Ovary (tissue), 9 donors: ENCODE results near the gene FILIP1L. TPM values are rescaled to one million over a fixed set of nuclear protein-coding genes. Genes with fewer than 3 reads are reported as not detected.

Experiments
- DNase-seq, 5 donors: peaks; one replicate each; pipeline ENCODE4 v3.0.0-alpha.2; 2019 to 2020
- H3K27ac ChIP-seq, 2 donors: fragments of 200-600 bp; one replicate each; pipeline versions ENCODE4 v1.5.1 to v1.8.0; 2019 to 2022
- H3K27me3 ChIP-seq: fragments of 200-600 bp; one replicate; pipeline ENCODE4 v1.8.0; 2022
- H3K36me3 ChIP-seq: fragments of 200-600 bp; sonication (generic); one replicate; pipeline ENCODE4 v1.5.1; 2019
- H3K4me1 ChIP-seq: one replicate; pipeline ENCODE4 v1.8.1; 2013; ENCODE audit warnings: mild to moderate bottlenecking, moderate library complexity; ENCODE audit not compliant: insufficient read depth
- H3K4me3 ChIP-seq: fragments of 200-600 bp; sonication (generic); one replicate; pipeline ENCODE4 v1.5.1; 2017
- H3K9me3 ChIP-seq, 2 donors: fragments of 200-600 bp in 1 of 2; sonication (generic) in 1 of 2; one replicate each; pipeline versions ENCODE4 v1.5.1 to v1.8.1; 2013 to 2019; ENCODE audit warnings: mild to moderate bottlenecking in 1 of 2, moderate library complexity in 1 of 2
- EP300 ChIP-seq: sonication (generic); formaldehyde crosslinking; IDR thresholded peaks from one replicate; pipeline ENCODE4 v1.6.1; 2017; ENCODE audit warnings: antibody characterized with exemption
- POLR2A ChIP-seq: fragments of 450-650 bp; IDR thresholded peaks from one replicate; pipeline ENCODE4 v1.6.1; 2017; ENCODE audit warnings: antibody characterized with exemption, mild to moderate bottlenecking, moderate library complexity
- WGBS, 3 donors: extraction: QIAGEN DNeasy Blood & Tissue Kit in 1 of 3; methylation state at CpG; one replicate each; pipeline versions ENCODE4 v1.1.5 to v1.1.7; 2013 to 2017; 5-methylcytosine and 5-hydroxymethylcytosine counted together
- intact Hi-C, 4 donors: fragments of 100-400 bp; cut with DNase I; formaldehyde crosslinking; loops; one replicate each; pipeline versions ENCODE4 v1.11.0 to v1.15.1; 2022 to 2023
- polyA plus RNA-seq, 2 donors: library from polyadenylated mRNA; stranded (reverse); fragments of 200-250 nt in 1 of 2; fragments of 350-450 nt in 1 of 2; fragmentation: Illumina TruSeq in 1 of 2; extraction: RNeasy Lipid Tissue Mini Kit (QIAGEN cat#74804) in 1 of 2; gene quantifications; one replicate each; pipeline ENCODE4 v1.2.3, GENCODE V29; 2013 to 2014
- total RNA-seq, 7 donors: library from RNA; depleted of rRNA in 2 of 7; stranded (reverse); fragments of >200 nt in 2 of 7; fragmentation: NEBNext Ultra II Directional in 3 of 7; extraction: Animal tissue kit (Norgen Biotek cat#: 25700) in 3 of 7; gene quantifications; one replicate each; pipeline versions ENCODE4 v1.1.0 to v1.2.4, GENCODE V29; 2016 to 2023
- TF ChIP-seq, protein P1 (sequence below), 3 donors: fragments of 450-650 bp in 2 of 3; fragments of 200-600 bp in 1 of 3; IDR thresholded peaks; one replicate each; pipeline versions ENCODE4 v1.5.1 to v1.8.0; 2016 to 2022; ENCODE audit warnings: antibody characterized with exemption in 3 of 3, mild to moderate bottlenecking in 1 of 3
- donor health status: DM: no; HTN: no; CAD: no; lungs with moderate emphysema.
- donor health status: DM: no; HTN: no; CAD: no.
- donor health status: Bipolar disorder and iron deficiency.
- donor health status: DM: yes; HTN: yes; CAD: no.
- donor health status: DM: no; HTN: no; CAD: no.
- donor health status: DM: yes; HTN: yes; CAD: no.

FILIP1L gene
- total and polyA plus RNA-seq, 9 donors: 23.7 to 174 (median 110) TPM

DNA sequence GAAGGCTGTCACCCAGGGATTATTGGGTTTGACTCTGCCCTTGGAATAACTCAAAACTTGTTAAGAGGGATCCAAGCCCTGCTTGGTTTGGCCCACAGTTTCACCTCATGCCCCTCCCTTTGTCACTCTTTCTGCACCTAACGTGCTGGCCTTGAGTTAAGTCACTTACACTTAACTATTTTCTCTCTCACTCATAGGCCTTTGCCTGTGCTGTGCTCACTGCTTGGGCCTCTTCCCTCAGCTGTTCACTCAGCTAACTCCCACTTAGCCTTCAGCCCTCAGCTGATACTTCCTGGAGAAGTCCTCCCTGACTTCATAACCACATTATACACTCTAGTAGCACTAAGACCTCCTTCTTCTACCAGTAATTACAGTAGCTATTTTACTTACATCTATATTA, 163.4 kb downstream of the FILIP1L start:
- Histone ChIP-seq H3K36me3 (no peaks in the 10 kb centered on the region), H3K4me3 (no peak overlapping the region), H3K9me3 (no peaks in the 10 kb centered on the region), H3K27me3 (no peaks in the 10 kb centered on the region), H3K4me1 (no peaks in the 10 kb centered on the region), H3K27ac (no peak overlapping the region)
- DNase-seq: no peak
- intact Hi-C loops: no loop called here
- TF ChIP-seq POLR2A (no peak), EP300 (no peak)
- TF ChIP-seq, protein P1, sequence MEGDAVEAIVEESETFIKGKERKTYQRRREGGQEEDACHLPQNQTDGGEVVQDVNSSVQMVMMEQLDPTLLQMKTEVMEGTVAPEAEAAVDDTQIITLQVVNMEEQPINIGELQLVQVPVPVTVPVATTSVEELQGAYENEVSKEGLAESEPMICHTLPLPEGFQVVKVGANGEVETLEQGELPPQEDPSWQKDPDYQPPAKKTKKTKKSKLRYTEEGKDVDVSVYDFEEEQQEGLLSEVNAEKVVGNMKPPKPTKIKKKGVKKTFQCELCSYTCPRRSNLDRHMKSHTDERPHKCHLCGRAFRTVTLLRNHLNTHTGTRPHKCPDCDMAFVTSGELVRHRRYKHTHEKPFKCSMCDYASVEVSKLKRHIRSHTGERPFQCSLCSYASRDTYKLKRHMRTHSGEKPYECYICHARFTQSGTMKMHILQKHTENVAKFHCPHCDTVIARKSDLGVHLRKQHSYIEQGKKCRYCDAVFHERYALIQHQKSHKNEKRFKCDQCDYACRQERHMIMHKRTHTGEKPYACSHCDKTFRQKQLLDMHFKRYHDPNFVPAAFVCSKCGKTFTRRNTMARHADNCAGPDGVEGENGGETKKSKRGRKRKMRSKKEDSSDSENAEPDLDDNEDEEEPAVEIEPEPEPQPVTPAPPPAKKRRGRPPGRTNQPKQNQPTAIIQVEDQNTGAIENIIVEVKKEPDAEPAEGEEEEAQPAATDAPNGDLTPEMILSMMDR (IDR thresholded peaks at IDR 0.05): no peak
- WGBS, 3 donors: 42 to 53% (median 47%) methylated on average over 1 of the region's 1 CpG

DNA sequence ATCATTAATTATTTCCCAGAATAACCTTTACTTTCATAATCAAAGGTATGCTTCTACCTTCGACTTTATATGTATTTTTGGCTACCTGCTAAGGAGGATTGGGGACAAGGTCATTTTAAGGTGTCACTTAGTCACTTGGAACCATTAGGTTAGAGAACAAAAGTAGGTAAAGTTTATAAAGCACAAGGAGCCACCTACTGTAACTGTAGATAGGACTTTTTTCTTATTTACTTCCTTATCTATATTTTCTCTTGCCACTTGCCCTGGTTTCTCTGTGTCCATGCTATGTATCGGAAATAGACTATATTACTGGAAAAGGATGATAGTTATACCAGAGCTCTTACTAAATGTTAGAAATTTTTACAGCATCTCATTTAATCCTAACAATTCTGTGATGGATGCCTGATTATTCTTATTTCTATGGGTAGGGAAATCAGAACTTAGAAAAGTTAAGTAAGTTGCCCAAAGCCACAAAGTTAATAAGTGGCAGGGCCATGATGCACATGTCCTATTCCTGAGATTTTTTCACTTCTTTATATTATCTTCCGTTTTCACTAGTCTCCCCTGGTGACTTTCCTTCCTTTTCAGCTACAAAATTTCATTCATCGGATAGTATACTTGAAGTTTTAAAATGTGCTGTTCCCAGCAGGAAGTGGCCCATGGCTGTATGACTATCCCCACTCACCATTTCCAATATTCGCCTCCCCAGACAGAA, 164.2 kb downstream of the FILIP1L start:
- Histone ChIP-seq H3K4me3 (no peak overlapping the region), H3K36me3 (no peaks in the 10 kb centered on the region), H3K9me3 (no peaks in the 10 kb centered on the region), H3K4me1 (peaks cover 2% of the 10 kb centered on the region), H3K27ac (no peak overlapping the region), H3K27me3 (no peaks in the 10 kb centered on the region)
- no peak for TF ChIP-seq EP300
- no peak for TF ChIP-seq POLR2A
- TF ChIP-seq, protein P1 (IDR thresholded peaks at IDR 0.05): no peak
- 88 to 91% (median 91%) methylated on average over 5 of the region's 5 CpGs for WGBS, 3 donors
- intact Hi-C loops: loop anchor here in 2 of 4 donors (10.0 kb wide), 1 partner anchor 75 kb away; no protein-coding TSS in a partner anchor
- no peak for DNase-seq

DNA sequence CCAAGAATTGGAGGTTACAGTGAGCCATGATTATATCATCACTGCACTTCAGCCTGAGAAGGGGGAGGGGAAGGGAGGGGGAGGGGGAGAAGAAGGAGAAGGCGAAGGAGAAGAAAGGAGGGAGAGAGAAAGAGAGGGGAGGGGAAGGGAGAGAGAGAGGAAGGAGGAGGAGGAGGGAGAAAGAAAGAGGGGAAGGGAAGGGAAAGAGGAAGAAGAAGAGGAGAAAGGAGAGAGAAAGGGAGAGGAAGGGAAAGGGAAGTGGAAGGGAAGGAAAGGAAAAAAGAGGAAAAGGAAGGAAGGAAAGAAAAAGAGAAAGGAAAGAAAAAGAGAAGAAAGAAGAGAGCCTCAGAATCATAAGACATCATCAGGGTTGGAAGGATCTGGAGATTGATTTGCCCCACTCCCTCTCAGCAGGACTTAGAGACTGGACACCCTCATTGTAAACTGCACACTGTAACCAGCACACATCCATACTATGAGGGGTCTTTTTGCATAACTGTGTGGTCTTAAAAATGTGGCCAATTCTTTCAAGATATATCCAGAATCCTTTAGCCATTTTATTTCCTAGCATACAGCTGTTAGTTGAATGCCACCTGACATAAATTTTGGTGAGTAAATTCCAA, 165.7 kb downstream of the FILIP1L start:
- no peak for DNase-seq
- Histone ChIP-seq H3K27me3 (no peaks in the 10 kb centered on the region), H3K4me1 (peaks cover 4% of the 10 kb centered on the region), H3K27ac (peak overlapping the region in 1 of 2 donors; percentile 23), H3K36me3 (no peaks in the 10 kb centered on the region), H3K9me3 (no peaks in the 10 kb centered on the region), H3K4me3 (no peak overlapping the region)
- 83 to 100% (median 97%) methylated on average over 1 of the region's 1 CpG for WGBS, 3 donors
- intact Hi-C loops: loop anchor here in 2 of 4 donors (10.0 kb wide), 1 partner anchor 74 kb away; no protein-coding TSS in a partner anchor
- TF ChIP-seq, protein P1 (IDR thresholded peaks at IDR 0.05): no peak
- TF ChIP-seq POLR2A (no peak), EP300 (no peak)

DNA sequence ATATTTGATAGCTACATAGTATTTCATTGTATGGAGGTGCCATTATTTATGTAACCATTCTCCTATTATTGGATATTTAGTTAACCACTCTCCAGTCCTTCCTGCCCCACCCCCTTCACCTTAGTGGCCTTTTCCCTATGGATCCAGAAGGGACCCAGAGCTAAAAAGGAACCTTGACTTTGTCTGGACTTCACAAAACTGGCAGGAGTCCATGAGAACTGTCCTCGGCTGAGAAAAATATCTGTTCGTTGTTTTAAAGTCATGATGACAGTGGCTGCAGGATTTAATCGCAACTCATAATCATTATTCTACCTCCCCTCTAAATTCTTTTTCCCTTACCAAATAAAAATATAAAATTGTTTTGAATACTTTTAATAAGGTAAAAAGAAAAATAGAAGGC, 166.9 kb downstream of the FILIP1L start:
- H3K9me3 ChIP-seq: no peaks in the 10 kb centered on the region
- intact Hi-C loops: loop anchor here in 2 of 4 donors (10.0 kb wide), 1 partner anchor 73 kb away; no protein-coding TSS in a partner anchor
- H3K4me3 ChIP-seq: no peak overlapping the region
- WGBS, 3 donors: 50 to 55% (median 54%) methylated on average over 3 of the region's 3 CpGs
- H3K36me3 ChIP-seq: no peaks in the 10 kb centered on the region
- peaks cover 4% of the 10 kb centered on the region for H3K4me1 ChIP-seq
- H3K27ac ChIP-seq: no peak overlapping the region
- H3K27me3 ChIP-seq: no peaks in the 10 kb centered on the region
- TF ChIP-seq, protein P1 (IDR thresholded peaks at IDR 0.05): no peak
- no peak for TF ChIP-seq EP300
- TF ChIP-seq POLR2A: no peak
- DNase-seq: no peak
